ENCODE data around the gene MMS19.

Gene MMS19

GRCh38 chr10:97463363-97464132 lies 34.7 kb downstream of the MMS19 start:
- DNase-seq: peak; percentile 58

DNA sequence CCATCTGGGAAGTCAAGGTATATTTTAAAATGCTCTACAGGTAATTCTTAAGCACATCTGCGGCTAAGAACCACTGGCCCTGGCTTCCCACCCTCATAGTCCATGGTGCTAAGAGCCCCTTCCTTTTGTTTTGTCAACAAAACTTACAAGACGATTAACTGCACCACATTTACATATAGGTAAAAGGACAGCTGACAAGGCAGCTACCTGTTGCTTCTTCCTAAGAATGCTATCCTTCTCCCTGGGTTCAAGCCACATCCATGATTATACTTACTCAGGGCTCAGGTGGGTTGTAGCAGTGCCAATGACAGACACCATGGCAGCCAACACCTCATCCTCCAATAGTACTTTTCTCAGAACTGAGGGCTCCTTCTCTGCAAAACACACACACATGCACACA lies 35.9 kb downstream of the MMS19 start:
- DNase-seq: no peak

GRCh38 chr10:97459933-97460332 lies 38.3 kb downstream of the MMS19 start:
- DNase-seq: no peak

- DNase-seq: no peak
Measured at GRCh38 chr10:97459111-97459510, 39.1 kb downstream of the MMS19 start.

GRCh38 chr10:97456686-97457065 lies 41.5 kb downstream of the MMS19 start:
- DNase-seq: no peak

- DNase-seq: no peak
Measured at GRCh38 chr10:97456034-97456685, 42.1 kb downstream of the MMS19 start.

GRCh38 chr10:97454330-97455036 lies 43.7 kb downstream of the MMS19 start:
- DNase-seq: no peak

DNA sequence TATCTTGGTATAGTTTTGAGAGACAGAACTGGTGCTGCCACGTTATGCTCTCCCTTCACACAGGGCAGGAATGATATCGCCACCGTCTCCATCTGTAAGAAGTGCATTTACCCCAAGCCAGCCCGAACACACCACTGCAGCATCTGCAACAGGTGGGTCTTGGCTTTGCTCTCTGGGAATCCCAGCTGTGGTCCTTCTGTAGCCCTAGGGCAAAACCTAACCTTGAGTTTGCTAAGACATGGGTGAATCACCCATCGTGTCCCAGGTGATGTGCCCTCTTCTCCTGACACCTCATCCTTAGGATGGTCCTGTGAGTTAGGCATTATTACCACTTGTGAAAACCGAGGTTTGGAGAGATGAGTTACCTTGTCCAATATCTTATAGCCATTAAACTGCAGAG lies 45.9 kb downstream of the MMS19 start:
- DNase-seq: no peak

- DNase-seq: no peak
Measured at GRCh38 chr10:97451605-97452004, 46.6 kb downstream of the MMS19 start.

DNA sequence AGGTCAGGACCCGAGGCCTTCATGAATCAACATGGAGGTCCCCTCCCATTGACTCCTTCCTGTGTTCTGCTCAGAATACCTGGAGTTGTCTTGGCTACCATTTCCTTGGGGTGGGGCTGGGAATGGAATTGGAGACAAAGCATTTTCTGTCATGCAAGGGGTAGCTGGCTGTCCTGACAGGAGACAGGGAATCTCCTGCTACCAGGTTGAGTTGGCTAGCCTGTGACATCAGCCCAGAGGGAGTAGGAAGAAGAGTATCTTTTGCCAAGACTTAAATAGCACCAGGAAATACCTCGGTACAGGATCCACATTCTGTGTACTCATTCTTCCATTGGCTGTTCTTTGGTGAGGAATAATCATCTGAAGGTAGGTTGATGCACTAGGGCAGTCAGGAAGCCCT lies 47.4 kb downstream of the MMS19 start:
- no peak for DNase-seq

- peak; percentile 94 for DNase-seq
Measured at GRCh38 chr10:97445722-97446639, 52.2 kb downstream of the MMS19 start, which contains the start of the genes EXOSC1 and ZDHHC16. Gene EXOSC1 (minus strand): TSS chr10:97446006. CDS start chr10:97445985, 21 bp downstream. Gene ZDHHC16 (plus strand): TSS chr10:97446175. CDS start chr10:97451676, 5,501 bp downstream.

DNA sequence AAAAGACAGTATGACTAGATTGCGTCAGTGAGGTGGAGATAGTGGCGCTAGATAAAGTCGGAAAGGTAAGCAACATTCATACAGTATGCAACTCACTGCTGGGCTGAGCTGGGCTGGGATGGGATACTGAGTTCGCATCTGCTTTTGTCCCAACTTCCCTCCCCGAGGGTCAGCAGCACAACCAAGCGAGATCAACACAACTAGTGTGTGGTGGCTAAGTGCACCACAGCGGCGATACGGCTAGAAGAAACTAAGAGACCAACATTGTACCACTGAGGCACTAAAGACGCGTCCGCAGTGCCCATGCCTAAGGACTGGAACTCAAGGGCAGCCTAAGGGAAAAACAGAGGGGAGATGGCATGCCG lies 52.9 kb downstream of the MMS19 start:
- DNase-seq: no peak

GRCh38 chr10:97444212-97444611 lies 54.0 kb downstream of the MMS19 start:
- DNase-seq: no peak

- DNase-seq: no peak
Measured at GRCh38 chr10:97442277-97442676, 55.9 kb downstream of the MMS19 start.

DNA sequence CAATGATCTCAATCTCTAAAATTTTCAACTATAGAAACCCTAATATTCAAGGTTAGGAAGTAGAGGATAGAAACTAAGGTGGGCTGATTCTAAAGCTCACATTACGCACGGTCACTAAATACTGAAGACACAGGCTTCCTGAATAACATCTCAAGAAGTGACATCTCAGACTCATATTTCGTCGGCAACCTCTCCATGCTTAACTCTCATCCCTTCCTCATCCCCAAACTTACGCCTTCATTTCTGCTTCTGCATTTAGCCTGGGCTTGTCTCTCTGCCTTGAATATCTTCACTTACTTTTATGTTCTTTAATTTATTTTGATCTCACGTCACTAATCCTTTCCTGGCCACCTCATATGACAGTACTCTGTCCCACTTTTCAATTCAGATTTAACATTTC lies 63.0 kb downstream of the MMS19 start:
- DNase-seq: no peak

- no peak for DNase-seq
Measured at GRCh38 chr10:97434557-97434956, 63.7 kb downstream of the MMS19 start.

- DNase-seq: no peak
Measured at GRCh38 chr10:97434055-97434454, 64.2 kb downstream of the MMS19 start.

DNA sequence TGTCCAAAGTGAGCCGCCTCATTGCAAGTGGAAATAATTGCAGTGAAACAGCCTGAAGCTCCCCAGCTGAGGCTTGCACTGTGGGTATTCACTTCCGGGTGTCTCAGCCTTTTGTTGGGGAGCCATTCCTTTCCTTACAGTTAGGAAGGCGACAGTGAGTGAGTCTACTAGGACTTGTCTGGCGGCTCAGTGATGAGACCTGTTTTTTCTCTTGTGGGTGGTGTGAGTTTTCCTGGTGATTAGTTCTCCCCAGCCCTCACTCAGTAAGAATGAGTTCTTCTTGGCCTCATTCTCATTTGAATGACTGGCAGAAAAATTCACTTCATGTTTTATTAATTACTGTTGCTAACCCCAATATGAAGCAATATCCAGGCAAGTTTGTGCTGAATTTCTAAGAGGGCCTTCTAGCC lies 69.6 kb downstream of the MMS19 start:
- DNase-seq: peak; percentile 58

DNA sequence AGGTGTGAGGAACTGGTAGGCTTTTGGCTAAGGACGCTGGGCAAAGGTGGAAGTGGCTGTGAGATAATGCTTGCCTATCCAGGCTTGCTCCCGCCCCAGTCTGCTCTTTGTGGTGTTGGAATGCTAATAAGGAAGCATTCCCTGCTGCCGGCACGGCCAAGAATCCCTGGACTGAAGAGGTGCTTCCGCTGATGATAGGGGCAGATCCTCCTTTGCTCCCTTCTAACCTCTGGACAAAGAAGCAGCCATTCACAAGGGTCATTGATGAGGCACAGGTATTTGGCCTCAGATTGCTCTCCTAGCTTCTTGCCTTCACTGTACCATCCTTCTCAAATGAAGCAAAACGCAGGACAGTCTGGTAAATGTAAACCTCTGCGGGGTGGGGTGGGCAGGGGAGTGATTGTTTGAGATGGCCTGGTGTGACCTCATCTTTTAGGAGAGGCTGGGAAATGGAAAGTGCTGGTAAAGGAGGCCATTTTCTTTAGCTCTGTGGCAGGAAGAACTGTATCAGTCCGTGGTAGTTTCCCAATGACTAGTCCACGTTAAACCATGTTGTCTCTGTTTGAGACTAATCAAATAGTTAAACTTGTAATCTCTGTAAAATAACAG lies 70.5 kb downstream of the MMS19 start:
- peak; percentile 63 for DNase-seq

- no peak for DNase-seq
Measured at GRCh38 chr10:97426776-97427570, 71.2 kb downstream of the MMS19 start.

All from CD4-positive, alpha-beta T cell treated with Interleukin-17A for 1 hour (primary cell).